ENCODE results near the gene GC. TPM values are rescaled to one million over a fixed set of nuclear protein-coding genes. Genes with fewer than 3 reads are reported as not detected.

GC gene
- total RNA-seq, 1 donor from 2014 or later: not detected

Other genes with a start within 250 kb of the GC start
- gene NPFFR2, start 247.9 kb upstream of the GC start, total RNA-seq: not detected in 2 replicates